PC-3 (cell line): Measurements from ENCODE around the gene CABCOCO1.

Experiments used
- EZH2 ChIP-seq: fragments of 300-600 bp; sonication (generic); IDR thresholded peaks from one replicate; pipeline ENCODE4 v1.6.1; 2017; ENCODE audit warnings: antibody characterized with exemption, mild to moderate bottlenecking, low read length; ENCODE audit not compliant: unreplicated experiment
- EZH2phosphoT487 ChIP-seq: fragments of 300-600 bp; sonication (generic); IDR thresholded peaks from 2 replicates; pipeline ENCODE4 v1.6.1; 2018; ENCODE audit warnings: mild to moderate bottlenecking, antibody characterized with exemption, low read length, borderline replicate concordance
- TF ChIP-seq, protein P1 (sequence below): fragments of 300-600 bp; sonication (generic); conservative IDR thresholded peaks from 2 replicates; pipeline ENCODE4 v1.5.1; 2017; ENCODE audit warnings: antibody characterized with exemption, low read depth, mild to moderate bottlenecking, low read length

GRCh38 chr10:61719906-61720305 is 57.2 kb downstream of the CABCOCO1 start:
- TF ChIP-seq, protein P1, sequence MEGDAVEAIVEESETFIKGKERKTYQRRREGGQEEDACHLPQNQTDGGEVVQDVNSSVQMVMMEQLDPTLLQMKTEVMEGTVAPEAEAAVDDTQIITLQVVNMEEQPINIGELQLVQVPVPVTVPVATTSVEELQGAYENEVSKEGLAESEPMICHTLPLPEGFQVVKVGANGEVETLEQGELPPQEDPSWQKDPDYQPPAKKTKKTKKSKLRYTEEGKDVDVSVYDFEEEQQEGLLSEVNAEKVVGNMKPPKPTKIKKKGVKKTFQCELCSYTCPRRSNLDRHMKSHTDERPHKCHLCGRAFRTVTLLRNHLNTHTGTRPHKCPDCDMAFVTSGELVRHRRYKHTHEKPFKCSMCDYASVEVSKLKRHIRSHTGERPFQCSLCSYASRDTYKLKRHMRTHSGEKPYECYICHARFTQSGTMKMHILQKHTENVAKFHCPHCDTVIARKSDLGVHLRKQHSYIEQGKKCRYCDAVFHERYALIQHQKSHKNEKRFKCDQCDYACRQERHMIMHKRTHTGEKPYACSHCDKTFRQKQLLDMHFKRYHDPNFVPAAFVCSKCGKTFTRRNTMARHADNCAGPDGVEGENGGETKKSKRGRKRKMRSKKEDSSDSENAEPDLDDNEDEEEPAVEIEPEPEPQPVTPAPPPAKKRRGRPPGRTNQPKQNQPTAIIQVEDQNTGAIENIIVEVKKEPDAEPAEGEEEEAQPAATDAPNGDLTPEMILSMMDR = no peak
- no peak for TF ChIP-seq EZH2
- TF ChIP-seq EZH2phosphoT487 = no peak
